Activated effector memory CD4-positive, alpha-beta T cell treated with anti-CD3 and anti-CD28 coated beads, Interleukin-2, amount 50 U/mL, for 16 hours (primary cell): ENCODE measurements around the gene OR1L4.

Experiments used
- DNase-seq: peaks from one replicate; pipeline ENCODE4 v3.0.0-alpha.2; 2020

Gene OR1L4

DNA sequence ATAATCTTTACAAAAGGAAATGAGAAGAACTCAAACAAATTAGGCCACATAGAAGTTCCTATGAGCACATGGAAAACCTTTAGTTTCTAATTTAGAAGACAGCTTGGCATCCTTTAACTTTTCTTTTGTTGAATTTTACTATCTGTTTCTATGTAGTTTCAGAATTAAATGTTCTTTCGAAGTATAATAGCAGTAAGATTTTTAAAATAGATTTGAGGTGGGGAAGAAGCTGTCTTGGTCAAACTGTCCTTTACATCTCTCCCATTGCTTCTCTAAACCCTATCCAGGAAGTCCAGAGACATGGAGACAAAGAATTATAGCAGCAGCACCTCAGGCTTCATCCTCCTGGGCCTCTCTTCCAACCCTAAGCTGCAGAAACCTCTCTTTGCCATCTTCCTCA is at the start of gene OR1L4:
OR1L4 (plus strand) TSS at position 301 of the 400 bp plus-strand sequence; CDS start at position 301, 0 bp downstream.
- no peak for DNase-seq

- DNase-seq: no peak
Measured at GRCh38 chr9:122684851-122685250, 38.9 kb upstream of the OR1L4 start.

- no peak for DNase-seq
Measured at GRCh38 chr9:122695696-122696095, 28.1 kb upstream of the OR1L4 start.

DNA sequence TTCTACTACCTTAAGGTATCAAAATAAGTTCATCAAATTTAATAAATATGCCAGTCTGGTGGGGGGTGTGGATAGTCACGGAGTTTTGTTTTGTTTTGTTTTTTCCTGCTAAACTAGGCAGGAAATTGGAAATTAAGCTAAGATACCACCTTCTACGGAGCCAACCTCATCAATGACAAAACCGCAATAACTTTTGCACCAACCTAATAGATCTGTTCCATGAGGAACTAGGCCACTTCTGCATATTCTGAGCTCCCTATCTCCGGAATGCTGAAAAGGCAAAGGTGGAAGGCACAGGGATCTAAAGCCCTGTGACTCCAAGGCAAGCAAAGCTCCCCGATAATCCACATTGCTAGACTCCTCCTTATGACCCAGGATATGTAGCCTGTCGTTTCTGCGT is 5.8 kb upstream of the OR1L4 start:
- no peak for DNase-seq

DNA sequence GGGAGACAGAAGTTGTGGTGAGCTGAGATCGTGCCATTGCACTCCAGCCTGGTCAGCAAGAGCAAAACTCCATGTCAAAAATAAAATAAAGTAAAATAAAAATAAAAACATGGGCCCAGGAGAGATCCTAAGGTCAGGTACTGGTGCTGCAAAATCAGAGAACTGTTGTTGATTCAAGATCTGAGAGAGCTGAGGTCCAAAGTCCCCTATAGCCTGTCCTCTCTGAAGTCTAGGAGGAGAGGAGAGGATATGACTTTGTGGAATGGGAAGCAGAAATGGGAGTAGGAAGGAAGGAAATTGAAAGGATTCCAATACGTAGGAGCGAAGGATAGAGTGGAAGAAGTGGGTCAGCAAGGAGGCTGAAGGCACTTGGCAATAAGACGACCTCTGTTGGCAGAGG is 4.6 kb upstream of the OR1L4 start:
- DNase-seq: no peak

- no peak for DNase-seq
Measured at GRCh38 chr9:122742003-122742402, 18.2 kb downstream of the OR1L4 start, which contains the start of gene OR1L6. Gene OR1L6 (plus strand): TSS chr9:122742303. CDS start chr9:122749848, 7,545 bp downstream.

- DNase-seq: no peak
Measured at GRCh38 chr9:122754825-122755224, 31.0 kb downstream of the OR1L4 start.

DNA sequence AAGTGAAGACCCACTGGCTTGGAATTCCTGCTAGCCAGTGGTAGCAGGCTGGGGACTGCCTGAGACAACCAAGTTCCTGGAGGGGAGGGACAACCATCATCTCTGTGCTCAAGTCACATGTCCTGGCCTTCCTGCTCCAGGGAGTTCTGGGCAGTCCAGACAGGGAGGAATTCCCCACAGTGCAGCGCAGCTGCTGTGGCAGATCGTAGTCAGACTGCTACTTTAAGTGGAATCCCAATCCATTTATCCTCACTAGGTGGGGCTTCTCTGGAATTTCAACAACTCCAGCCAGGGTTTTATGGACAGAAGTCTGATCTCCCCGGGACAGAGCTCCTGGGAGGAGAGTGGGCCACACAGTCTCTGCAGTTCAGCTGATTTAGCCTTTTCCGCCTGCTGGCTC is 44.0 kb downstream of the OR1L4 start:
- no peak for DNase-seq
